SU-DHL-6 (cell line): ENCODE measurements around the gene KLF13.

Experiments
- H2AFZ ChIP-seq: fragments of 200-600 bp; sonication (generic); 2 replicates; pipeline ENCODE4 v1.6.1; 2014; ENCODE audit warnings: low read depth, mild to moderate bottlenecking, moderate library complexity, mixed read lengths, antibody characterized with exemption, low read length; ENCODE audit not compliant: severe bottlenecking
- H3F3A ChIP-seq: fragments of 200-600 bp; shearing (Covaris generic); 2 replicates; pipeline ENCODE4 v1.6.0; 2016; ENCODE audit warnings: antibody characterized with exemption, mild to moderate bottlenecking; ENCODE audit not compliant: insufficient read depth
- H3K27ac ChIP-seq: fragments of 200-600 bp; sonication (generic); 2 replicates; pipeline ENCODE4 v1.5.1; 2016; ENCODE audit warnings: low read depth, mild to moderate bottlenecking, low read length, moderate library complexity, mixed read lengths
- H3K27me3 ChIP-seq: fragments of 200-600 bp; sonication (generic), shearing (Covaris generic); 2 replicates; pipeline ENCODE4 v1.6.0; 2014; ENCODE audit warnings: mild to moderate bottlenecking, low read length
- H3K36me3 ChIP-seq: fragments of 200-600 bp; sonication (generic); 2 replicates; pipeline ENCODE4 v1.6.1; 2014; ENCODE audit warnings: mild to moderate bottlenecking, low read length, mixed read lengths
- H3K4me2 ChIP-seq: fragments of 300-600, 200-600 bp; shearing (Covaris generic), sonication (generic); 2 replicates; pipeline ENCODE4 v1.6.0; 2014; ENCODE audit warnings: low read length, low read depth, mild to moderate bottlenecking; ENCODE audit not compliant: poor library complexity, severe bottlenecking
- H3K4me3 ChIP-seq: fragments of 200-600 bp; sonication (generic); 2 replicates; pipeline ENCODE4 v1.5.1; 2014; ENCODE audit warnings: antibody characterized with exemption, low read length, mild to moderate bottlenecking, mixed read lengths; ENCODE audit not compliant: insufficient read depth, poor library complexity, severe bottlenecking
- H3K79me2 ChIP-seq: fragments of 200-600 bp; sonication (generic); 2 replicates; pipeline ENCODE4 v1.6.1; 2014; ENCODE audit warnings: mild to moderate bottlenecking, low read length, moderate library complexity; ENCODE audit not compliant: insufficient read depth
- H3K9ac ChIP-seq: fragments of 200-600 bp; sonication (generic); 2 replicates; pipeline ENCODE4 v1.7.0; 2014; ENCODE audit warnings: mild to moderate bottlenecking, low read length
- H3K9me2 ChIP-seq: fragments of 200-600 bp; sonication (generic); replicated peaks from 2 replicates; pipeline ENCODE4 v1.6.1; 2014; ENCODE audit warnings: low read length; ENCODE audit not compliant: insufficient read depth
- H3K9me3 ChIP-seq: fragments of 200-600 bp; sonication (generic); 2 replicates; pipeline ENCODE4 v1.6.1; 2014; ENCODE audit warnings: low read length, mixed read lengths; ENCODE audit not compliant: insufficient read depth
- H4K20me1 ChIP-seq: fragments of 200-600 bp; sonication (generic); 2 replicates; pipeline ENCODE4 v1.6.1; 2014; ENCODE audit warnings: low read depth, mild to moderate bottlenecking, antibody characterized with exemption, low read length, moderate library complexity, mixed read lengths
- CTCF ChIP-seq: fragments of 200-600 bp; sonication (generic); IDR thresholded peaks from one replicate; pipeline ENCODE4 v1.5.1; 2017; ENCODE audit warnings: antibody characterized with exemption, mild to moderate bottlenecking, low read length, moderate library complexity; ENCODE audit not compliant: insufficient read depth, poor library complexity, severe bottlenecking
- EZH2phosphoT487 ChIP-seq: fragments of 200-600 bp; sonication (generic), shearing (Covaris generic); conservative IDR thresholded peaks from 2 replicates; pipeline ENCODE4 v1.6.1; 2018; ENCODE audit warnings: mild to moderate bottlenecking, antibody characterized with exemption, low read length, moderate library complexity, mixed read lengths

Gene KLF13

DNA sequence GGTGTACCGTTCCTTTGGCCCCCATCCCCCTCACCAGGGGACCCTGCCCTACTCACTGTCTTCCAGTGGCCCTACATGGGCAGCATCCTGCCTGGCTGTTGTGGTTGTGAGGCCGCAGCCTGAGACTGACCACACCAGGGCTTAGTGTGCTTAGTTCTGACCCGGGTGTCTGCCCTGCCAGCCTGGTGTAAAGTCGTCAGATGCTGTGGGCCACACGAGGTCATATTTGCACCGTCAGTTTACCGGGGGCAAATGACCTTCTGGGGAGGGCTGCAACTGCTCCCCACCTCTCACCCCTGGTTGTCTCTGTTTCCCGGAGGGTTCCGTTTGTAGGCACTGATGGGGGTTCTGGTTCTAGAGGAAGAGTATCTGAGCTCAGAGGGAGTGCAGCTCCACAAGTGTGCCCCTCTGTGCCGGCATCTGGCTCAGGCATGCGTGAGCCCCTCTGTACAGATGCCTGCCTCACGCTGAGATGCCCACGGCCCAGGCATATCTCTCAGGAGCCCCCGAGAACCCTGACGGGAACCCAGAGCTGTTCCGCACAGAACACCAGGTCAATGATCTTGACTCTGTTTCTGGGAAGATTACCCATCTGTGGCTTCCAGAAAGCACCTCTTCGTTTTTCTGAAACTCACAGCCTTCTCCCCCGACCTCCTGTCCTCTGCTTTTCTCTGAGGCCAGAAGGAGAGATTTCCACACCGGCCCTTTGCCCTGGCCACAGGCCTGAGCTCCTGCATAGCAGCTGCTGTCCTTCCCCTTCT, 19.2 kb downstream of the KLF13 start:
- peaks cover 10% of the 10 kb centered on the region; the same call in 1 of the 2 replicates for H4K20me1 ChIP-seq
- H3K9ac ChIP-seq, result no peak overlapping the region
- no peaks in the 10 kb centered on the region for H3K9me2 ChIP-seq
- H2AFZ ChIP-seq, result no peak overlapping the region
- H3K79me2 ChIP-seq, result peaks cover 51% of the 10 kb centered on the region; the same call in 1 of the 2 replicates
- no peak overlapping the region for H3K4me3 ChIP-seq
- no peaks in the 10 kb centered on the region for H3K27me3 ChIP-seq
- H3K27ac ChIP-seq, result no peak overlapping the region
- TF ChIP-seq EZH2phosphoT487, result no peak
- no peaks in the 10 kb centered on the region for H3K36me3 ChIP-seq
- no peak overlapping the region for H3K4me2 ChIP-seq
- no peaks in the 10 kb centered on the region for H3K9me3 ChIP-seq
- no peaks in the 10 kb centered on the region for H3F3A ChIP-seq

- peaks cover 9% of the 10 kb centered on the region; the same call in 1 of the 2 replicates for H4K20me1 ChIP-seq
- no peaks in the 10 kb centered on the region for H3K9me2 ChIP-seq
- H3K4me3 ChIP-seq, result no peak overlapping the region
- H3K27me3 ChIP-seq, result no peaks in the 10 kb centered on the region
- no peaks in the 10 kb centered on the region for H3K36me3 ChIP-seq
- TF ChIP-seq CTCF (no peak), EZH2phosphoT487 (no peak)
- peaks cover 52% of the 10 kb centered on the region; the same call in 1 of the 2 replicates for H3K79me2 ChIP-seq
- no peak overlapping the region for H3K9ac ChIP-seq
- no peak overlapping the region for H2AFZ ChIP-seq
- H3K9me3 ChIP-seq, result no peaks in the 10 kb centered on the region
- H3F3A ChIP-seq, result no peaks in the 10 kb centered on the region
- no peak overlapping the region for H3K27ac ChIP-seq
- H3K4me2 ChIP-seq, result no peak overlapping the region
These were observed 19.9 kb downstream of the KLF13 start for GRCh38 chr15:31346367-31347066.

DNA sequence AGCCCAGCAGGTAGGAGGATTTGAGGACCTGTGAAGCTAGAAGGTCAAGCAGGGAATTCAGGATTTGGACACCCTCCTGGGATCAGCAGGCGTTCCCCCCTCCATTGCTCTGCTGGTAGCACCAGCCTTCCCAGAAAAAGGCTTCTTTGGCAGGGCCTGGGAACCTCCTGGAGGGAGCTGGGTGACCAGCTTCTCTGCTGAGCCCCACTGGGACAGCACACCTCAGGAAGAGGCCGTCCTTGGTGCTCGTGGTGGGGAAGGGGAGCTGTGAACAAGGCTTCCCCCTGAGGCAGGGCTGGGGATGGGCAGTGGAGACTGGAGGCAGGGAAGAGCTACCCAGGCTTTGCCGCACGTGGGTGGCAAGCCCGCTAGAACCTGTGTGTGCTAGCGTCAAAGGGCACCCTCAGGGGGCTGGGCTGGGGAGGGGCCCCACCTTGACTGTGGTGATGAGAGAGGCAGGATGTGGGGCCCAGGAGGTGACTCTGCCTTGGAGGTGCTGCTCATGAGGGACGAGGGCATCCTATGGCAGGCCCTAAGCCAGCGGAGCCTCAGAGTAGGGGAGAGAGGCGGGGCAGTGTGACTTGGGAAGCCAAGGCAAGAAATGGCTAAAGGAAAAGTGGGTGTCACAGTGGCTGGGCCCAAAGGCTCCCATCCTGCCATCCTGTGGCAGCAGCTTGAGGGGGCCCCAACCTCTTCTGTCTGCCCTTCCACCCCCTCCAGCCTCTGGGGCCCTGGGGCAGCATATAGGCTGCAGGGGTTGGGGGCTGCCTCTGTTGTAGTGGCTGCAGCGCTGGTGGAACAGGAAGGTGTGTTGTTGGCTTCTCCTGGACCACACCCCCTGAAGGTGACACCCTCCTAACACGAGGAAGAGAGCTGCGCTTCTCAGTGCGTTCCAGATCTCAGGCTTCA, 20.7 kb downstream of the KLF13 start:
- Histone ChIP-seq H3K4me2 (no peak overlapping the region), H3K79me2 (peaks cover 48% of the 10 kb centered on the region; the same call in 1 of the 2 replicates), H3F3A (no peaks in the 10 kb centered on the region), H3K9me2 (no peaks in the 10 kb centered on the region), H3K27ac (no peak overlapping the region), H4K20me1 (peaks cover 6% of the 10 kb centered on the region; the same call in 1 of the 2 replicates), H3K9me3 (no peaks in the 10 kb centered on the region), H3K27me3 (no peaks in the 10 kb centered on the region), H3K36me3 (no peaks in the 10 kb centered on the region), H3K4me3 (no peak overlapping the region), H3K9ac (no peak overlapping the region), H2AFZ (no peak overlapping the region)
- TF ChIP-seq CTCF (no peak), EZH2phosphoT487 (no peak)
